ENCODE results near the gene OGFRL1.

Gene OGFRL1

GRCh38 chr6:71351190-71351589, 62.6 kb downstream of the OGFRL1 start:
- ChIA-PET POLR2A (no interaction called here), CTCF (interaction anchor here (1.7 kb wide), 1 partner anchor 93 kb away, joined by 3 read pairs; no protein-coding TSS in a partner anchor)
- DNase-seq (ENCODE audit: extremely low spot score), result no peak
- TF ChIP-seq SP1 (IDR thresholded peaks at IDR 0.05), result no peak
- no peak for TF ChIP-seq ELF4 (IDR thresholded peaks at IDR 0.05)
- TF ChIP-seq SUZ12 (IDR thresholded peaks at IDR 0.05), result no peak
- TF ChIP-seq LEF1 (IDR thresholded peaks at IDR 0.05; ENCODE audit: borderline replicate concordance), result no peak
- TF ChIP-seq HDGF (IDR thresholded peaks at IDR 0.05; ENCODE audit: borderline replicate concordance), result no peak
- TF ChIP-seq BHLHE40 (IDR thresholded peaks at IDR 0.05; ENCODE audit: borderline replicate concordance), result no peak
- no peak for TF ChIP-seq FOXA1 (IDR thresholded peaks at IDR 0.05)
- TF ChIP-seq TARDBP (IDR thresholded peaks at IDR 0.05), result no peak
- no peak for TF ChIP-seq FOXK2 (IDR thresholded peaks at IDR 0.05)
- TF ChIP-seq NFRKB (IDR thresholded peaks at IDR 0.05), result no peak
- no peak for TF ChIP-seq L3MBTL2 (conservative IDR thresholded peaks at IDR 0.05)
- no peak for TF ChIP-seq ARNT (IDR thresholded peaks at IDR 0.05)
- TF ChIP-seq FOXM1 (IDR thresholded peaks at IDR 0.05; ENCODE audit: borderline replicate concordance), result no peak
- TF ChIP-seq ZNF384 (IDR thresholded peaks at IDR 0.05), result no peak
- no peak for TF ChIP-seq PKNOX1 (IDR thresholded peaks at IDR 0.05)
- TF ChIP-seq CTBP1 (IDR thresholded peaks at IDR 0.05; ENCODE audit: borderline replicate concordance), result no peak
